D721Med (cell line): ENCODE results near the gene TPPP3.
"Not testable (repeated sequence)": the region's sequence is repeated elsewhere in the genome, so short reads cannot be mapped to it uniquely, and the experiment has no call there.

Experiments
- DNase-seq: peaks from one replicate; pipeline ENCODE4 v3.0.0; 2011; ENCODE audit warnings: low spot score; ENCODE audit not compliant: insufficient read length
- FAIRE-seq: peaks from 2 replicates; lab custom pipeline; 2011; peaks lifted over from hg19 to GRCh38; lab: Jason Lieb, UNC
- CTCF ChIP-seq: IDR thresholded peaks from 2 replicates; pipeline ENCODE4 v1.5.1; 2012; ENCODE audit warnings: mild to moderate bottlenecking, control low read depth; ENCODE audit not compliant: insufficient read depth; ENCODE audit errors: missing control alignments

The TPPP3 gene

GRCh38 chr16:67388591-67388990 lies 4.7 kb downstream of the TPPP3 start:
- no peak for TF ChIP-seq CTCF
- DNase-seq, result no peak
- FAIRE-seq, result no peak

GRCh38 chr16:67388191-67388590 lies 5.1 kb downstream of the TPPP3 start:
- DNase-seq (no peak), FAIRE-seq (no peak)
- no peak for TF ChIP-seq CTCF

GRCh38 chr16:67387479-67388079 lies 5.7 kb downstream of the TPPP3 start:
- no peak for DNase-seq
- TF ChIP-seq CTCF, result no peak
- FAIRE-seq, result no peak

GRCh38 chr16:67386861-67387455 lies 6.3 kb downstream of the TPPP3 start:
- DNase-seq (no peak), FAIRE-seq (no peak)
- TF ChIP-seq CTCF, result no peak

GRCh38 chr16:67384778-67385510 lies 8.4 kb downstream of the TPPP3 start:
- no peak for DNase-seq
- FAIRE-seq, result no peak
- no peak for TF ChIP-seq CTCF

GRCh38 chr16:67383284-67383683 lies 10.0 kb downstream of the TPPP3 start:
- DNase-seq (no peak), FAIRE-seq (no peak)
- no peak for TF ChIP-seq CTCF

GRCh38 chr16:67378642-67379041 lies 14.7 kb downstream of the TPPP3 start:
- TF ChIP-seq CTCF, result no peak
- DNase-seq, result no peak
- no peak for FAIRE-seq

GRCh38 chr16:67376012-67376411 lies 17.3 kb downstream of the TPPP3 start:
- DNase-seq, FAIRE-seq: not testable (repeated sequence)
